BE2C (cell line): ENCODE data around the gene CEP128.

Source experiments
- DNase-seq: peaks from one replicate; pipeline ENCODE4 v3.0.0-alpha.2; 2020
- H3K27me3 ChIP-seq: fragments of 250-450 bp; sonication (Bioruptor Pico); 2 replicates; pipeline ENCODE4 v1.5.1; 2020; ENCODE audit warnings: mild to moderate bottlenecking
- H3K36me3 ChIP-seq: fragments of 250-450 bp; sonication (Bioruptor Pico); 2 replicates; pipeline ENCODE4 v1.5.1; 2020; ENCODE audit warnings: mild to moderate bottlenecking
- H3K4me1 ChIP-seq: fragments of 250-450 bp; sonication (Bioruptor Pico); 2 replicates; pipeline ENCODE4 v1.5.1; 2020
- H3K4me3 ChIP-seq: 2 replicates; pipeline ENCODE4 v1.5.1; 2011; ENCODE audit warnings: low read depth, low read length
- H3K9me3 ChIP-seq: fragments of 250-450 bp; sonication (Bioruptor Pico); 2 replicates; pipeline ENCODE4 v1.5.1; 2020
- CTCF ChIP-seq: IDR thresholded peaks from 2 replicates; pipeline ENCODE4 v1.5.1; 2012; ENCODE audit warnings: mild to moderate bottlenecking, low read depth, low read length

CEP128 gene

GRCh38 chr14:80867798-80868197 lies 73.7 kb downstream of the CEP128 start:
- Histone ChIP-seq H3K27me3 (no peaks in the 10 kb centered on the region), H3K4me3 (no peak overlapping the region), H3K9me3 (no peaks in the 10 kb centered on the region), H3K36me3 (no peaks in the 10 kb centered on the region), H3K4me1 (no peaks in the 10 kb centered on the region)
- no peak for DNase-seq
- TF ChIP-seq CTCF, result no peak

- H3K9me3 ChIP-seq, result no peaks in the 10 kb centered on the region; the same call in 1 of the 2 replicates
- no peak for TF ChIP-seq CTCF
- no peak for DNase-seq
- no peaks in the 10 kb centered on the region for H3K36me3 ChIP-seq
- no peaks in the 10 kb centered on the region for H3K4me1 ChIP-seq
- H3K4me3 ChIP-seq, result no peak overlapping the region
- no peaks in the 10 kb centered on the region for H3K27me3 ChIP-seq
Measured at GRCh38 chr14:80867091-80867490, 74.4 kb downstream of the CEP128 start.

- no peak for TF ChIP-seq CTCF
- Histone ChIP-seq H3K4me3 (no peak overlapping the region), H3K9me3 (no peaks in the 10 kb centered on the region; the same call in 1 of the 2 replicates), H3K4me1 (no peaks in the 10 kb centered on the region), H3K36me3 (no peaks in the 10 kb centered on the region), H3K27me3 (no peaks in the 10 kb centered on the region)
- DNase-seq, result no peak
Measured at GRCh38 chr14:80865565-80865964, 76.0 kb downstream of the CEP128 start.

GRCh38 chr14:80862983-80863382 lies 78.6 kb downstream of the CEP128 start:
- Histone ChIP-seq H3K36me3 (no peaks in the 10 kb centered on the region), H3K4me3 (no peak overlapping the region), H3K4me1 (no peaks in the 10 kb centered on the region), H3K9me3 (no peaks in the 10 kb centered on the region; the same call in 1 of the 2 replicates), H3K27me3 (no peaks in the 10 kb centered on the region)
- peak; percentile 20; the same call in 1 of the 2 replicates for TF ChIP-seq CTCF
- DNase-seq, result no peak

- no peak for DNase-seq
- H3K4me3 ChIP-seq, result no peak overlapping the region
- no peaks in the 10 kb centered on the region; the same call in 1 of the 2 replicates for H3K9me3 ChIP-seq
- H3K27me3 ChIP-seq, result no peaks in the 10 kb centered on the region
- TF ChIP-seq CTCF, result no peak
- no peaks in the 10 kb centered on the region for H3K36me3 ChIP-seq
- no peaks in the 10 kb centered on the region for H3K4me1 ChIP-seq
Measured at GRCh38 chr14:80862541-80862940, 79.0 kb downstream of the CEP128 start.

- no peak for DNase-seq
- no peaks in the 10 kb centered on the region for H3K36me3 ChIP-seq
- no peak overlapping the region for H3K4me3 ChIP-seq
- H3K27me3 ChIP-seq, result no peaks in the 10 kb centered on the region
- no peaks in the 10 kb centered on the region for H3K4me1 ChIP-seq
- peak; percentile 41; the same call in 1 of the 2 replicates for TF ChIP-seq CTCF
- H3K9me3 ChIP-seq, result no peaks in the 10 kb centered on the region
Measured at GRCh38 chr14:80850197-80850814, 91.2 kb downstream of the CEP128 start.
